Esophagus muscularis mucosa (tissue), 4 donors: Measurements from ENCODE around the gene NR1D2.

Source experiments
- EP300 ChIP-seq: sonication (generic); formaldehyde crosslinking; IDR thresholded peaks from one replicate; pipeline ENCODE4 v1.6.1; 2017; ENCODE audit warnings: antibody characterized with exemption
- POLR2A ChIP-seq: fragments of 450-650 bp; IDR thresholded peaks from one replicate; pipeline ENCODE4 v1.6.1; 2017; ENCODE audit warnings: antibody characterized with exemption, moderate library complexity, mild to moderate bottlenecking, low read depth
- TF ChIP-seq, protein P1 (sequence below), 3 experiments: fragments of 200-600 bp in 2 of 3; fragments of 450-650 bp in 1 of 3; sonication (generic) in 2 of 3; IDR thresholded peaks; one replicate each; pipeline ENCODE4 v1.5.1; 2017 to 2019; ENCODE audit warnings: antibody characterized with exemption in 3 of 3, mild to moderate bottlenecking in 2 of 3, moderate library complexity in 1 of 3

DNA sequence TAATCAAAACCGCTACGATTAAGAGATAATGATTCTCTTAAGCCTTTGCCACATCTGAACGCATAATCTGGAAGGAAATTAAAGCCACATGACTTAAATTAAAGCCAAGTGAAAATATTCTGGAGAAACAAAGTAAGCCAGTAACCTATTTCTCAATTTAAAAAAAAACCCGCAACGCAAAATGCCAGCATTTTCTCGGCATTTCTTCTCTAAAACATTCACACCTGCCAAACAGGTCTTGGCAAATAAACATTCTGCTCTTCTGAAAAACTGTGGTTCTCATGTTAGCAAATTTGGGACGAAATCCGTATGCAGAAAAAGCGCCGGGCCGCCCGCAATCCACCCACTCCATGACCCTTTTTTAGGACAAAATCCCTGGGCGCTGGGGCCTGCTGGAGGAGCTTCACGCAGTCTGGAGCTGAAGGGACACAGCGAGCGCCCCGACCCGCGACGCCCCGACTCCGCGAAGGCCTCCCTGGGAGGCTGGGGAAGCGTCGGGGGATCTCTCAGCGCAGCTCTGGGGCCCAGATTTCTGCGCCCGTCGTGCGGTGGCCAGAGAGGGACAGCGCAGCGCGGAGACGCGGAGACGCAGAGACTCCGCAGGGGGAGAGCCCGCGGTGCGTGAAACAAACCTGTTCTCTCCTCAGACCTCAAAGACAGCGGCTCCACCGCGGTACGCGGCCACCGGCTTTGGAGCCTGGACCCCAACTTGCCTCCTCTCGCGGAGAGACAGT is 28.8 kb upstream of the NR1D2 start:
- TF ChIP-seq, protein P1, sequence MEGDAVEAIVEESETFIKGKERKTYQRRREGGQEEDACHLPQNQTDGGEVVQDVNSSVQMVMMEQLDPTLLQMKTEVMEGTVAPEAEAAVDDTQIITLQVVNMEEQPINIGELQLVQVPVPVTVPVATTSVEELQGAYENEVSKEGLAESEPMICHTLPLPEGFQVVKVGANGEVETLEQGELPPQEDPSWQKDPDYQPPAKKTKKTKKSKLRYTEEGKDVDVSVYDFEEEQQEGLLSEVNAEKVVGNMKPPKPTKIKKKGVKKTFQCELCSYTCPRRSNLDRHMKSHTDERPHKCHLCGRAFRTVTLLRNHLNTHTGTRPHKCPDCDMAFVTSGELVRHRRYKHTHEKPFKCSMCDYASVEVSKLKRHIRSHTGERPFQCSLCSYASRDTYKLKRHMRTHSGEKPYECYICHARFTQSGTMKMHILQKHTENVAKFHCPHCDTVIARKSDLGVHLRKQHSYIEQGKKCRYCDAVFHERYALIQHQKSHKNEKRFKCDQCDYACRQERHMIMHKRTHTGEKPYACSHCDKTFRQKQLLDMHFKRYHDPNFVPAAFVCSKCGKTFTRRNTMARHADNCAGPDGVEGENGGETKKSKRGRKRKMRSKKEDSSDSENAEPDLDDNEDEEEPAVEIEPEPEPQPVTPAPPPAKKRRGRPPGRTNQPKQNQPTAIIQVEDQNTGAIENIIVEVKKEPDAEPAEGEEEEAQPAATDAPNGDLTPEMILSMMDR (IDR thresholded peaks at IDR 0.05), result no peak
- no peak for TF ChIP-seq POLR2A
- TF ChIP-seq EP300, result no peak
